Measurements from ENCODE around the gene EXOG. TPM values are rescaled to one million over a fixed set of nuclear protein-coding genes. Genes with fewer than 3 reads are reported as not detected.

EXOG gene
- total RNA-seq, 1 donor from 2014 or later = 18.9 TPM

GRCh38 chr3:38548154-38548931 is 52.2 kb downstream of the EXOG start:
- no peak for DNase-seq

GRCh38 chr3:38549082-38549481 is 52.9 kb downstream of the EXOG start:
- no peak for DNase-seq

DNA sequence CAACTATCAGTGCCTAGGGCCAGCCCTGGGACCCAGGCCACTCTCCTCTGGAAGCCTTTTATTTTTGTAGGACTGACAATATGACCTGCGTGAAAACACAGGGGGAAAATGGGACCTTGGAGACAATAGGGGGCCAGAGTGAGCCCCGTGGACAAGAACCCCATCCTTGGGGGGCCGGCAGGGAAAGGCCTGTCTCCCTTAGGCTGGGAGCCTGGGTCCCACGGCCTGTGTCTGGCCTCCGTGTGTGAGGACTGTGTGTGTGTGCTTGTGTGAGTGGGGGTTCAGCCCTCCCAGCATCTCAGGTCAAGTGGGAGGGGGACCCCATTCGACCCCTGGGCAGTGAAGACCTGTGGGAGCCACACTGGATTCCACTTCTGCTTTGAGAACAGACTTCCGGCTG is 53.3 kb downstream of the EXOG start:
- no peak for DNase-seq

- DNase-seq = no peak
These were observed 54.1 kb downstream of the EXOG start for GRCh38 chr3:38549957-38550840.

DNA sequence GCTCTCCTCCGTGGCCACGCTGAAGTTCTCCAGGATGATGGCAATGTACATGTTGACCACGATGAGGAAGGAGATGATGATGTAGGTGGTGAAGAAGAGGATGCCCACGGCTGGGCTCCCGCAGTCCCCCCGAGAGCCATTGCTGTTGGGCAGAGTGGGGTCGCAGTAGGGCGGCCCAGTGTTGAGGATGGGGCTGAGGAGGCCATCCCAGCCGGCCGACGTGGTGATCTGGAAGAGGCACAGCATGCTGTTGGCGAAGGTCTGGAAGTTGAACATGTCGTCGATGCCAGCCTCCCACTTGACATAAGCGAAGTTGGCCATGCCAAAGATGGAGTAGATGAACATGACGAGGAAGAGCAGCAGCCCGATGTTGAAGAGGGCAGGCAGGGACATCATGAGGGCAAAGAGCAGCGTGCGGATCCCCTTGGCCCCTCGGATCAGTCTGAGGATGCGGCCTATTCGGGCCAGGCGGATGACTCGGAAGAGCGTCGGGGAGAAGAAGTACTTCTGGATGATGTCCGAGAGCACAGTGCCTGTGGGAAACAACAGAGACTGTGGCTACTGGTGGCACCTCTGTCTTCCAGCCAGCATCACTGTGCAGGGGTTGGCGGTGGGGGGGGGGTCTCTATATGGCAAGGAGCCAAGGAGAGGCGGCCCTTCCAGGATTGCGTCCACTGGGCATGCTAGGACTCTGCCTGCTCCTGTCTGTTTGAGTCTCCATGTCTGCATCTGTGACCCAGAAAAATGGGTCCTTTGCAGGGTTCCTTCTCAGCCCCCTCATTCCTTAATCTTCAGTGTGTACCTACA is 55.1 kb downstream of the EXOG start:
- no peak for DNase-seq

DNA sequence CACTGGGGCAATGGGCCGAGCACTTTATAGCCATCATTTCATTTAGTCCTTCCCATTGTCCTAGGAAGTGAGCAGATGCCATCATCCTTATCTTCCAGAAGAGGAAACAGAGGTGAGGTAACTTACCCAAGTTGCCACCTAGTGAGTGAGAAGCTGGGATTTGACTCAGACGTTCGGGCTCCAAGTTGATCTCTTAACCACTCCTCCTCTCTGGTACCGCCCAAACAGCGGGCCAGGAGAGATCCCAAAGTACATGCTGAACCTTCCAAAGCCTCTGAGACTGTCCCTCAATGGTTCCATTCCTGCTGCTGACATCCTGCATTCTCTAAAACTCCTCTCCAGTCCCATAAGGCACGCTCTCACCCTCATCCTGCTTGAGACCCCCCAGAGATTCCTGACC is 56.2 kb downstream of the EXOG start:
- no peak for DNase-seq

DNA sequence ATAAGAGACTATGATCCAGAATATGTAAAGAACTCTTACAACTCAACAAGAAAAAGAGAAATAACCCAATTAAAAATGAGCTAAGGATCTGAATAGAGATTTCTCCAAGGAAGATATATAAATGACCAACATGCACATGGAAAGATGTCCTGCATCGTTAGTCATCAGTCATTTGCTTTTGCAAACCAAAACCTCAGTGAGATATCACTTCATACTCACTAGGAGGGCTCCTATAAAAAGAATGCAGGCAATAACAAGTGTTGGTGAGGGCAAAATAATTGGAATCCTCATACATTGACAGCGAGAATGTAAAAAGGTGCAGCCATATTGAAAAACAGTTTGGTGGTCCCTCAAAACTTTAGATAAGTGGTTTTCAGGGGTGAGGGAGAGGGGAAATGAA is 56.9 kb downstream of the EXOG start:
- no peak for DNase-seq

DNA sequence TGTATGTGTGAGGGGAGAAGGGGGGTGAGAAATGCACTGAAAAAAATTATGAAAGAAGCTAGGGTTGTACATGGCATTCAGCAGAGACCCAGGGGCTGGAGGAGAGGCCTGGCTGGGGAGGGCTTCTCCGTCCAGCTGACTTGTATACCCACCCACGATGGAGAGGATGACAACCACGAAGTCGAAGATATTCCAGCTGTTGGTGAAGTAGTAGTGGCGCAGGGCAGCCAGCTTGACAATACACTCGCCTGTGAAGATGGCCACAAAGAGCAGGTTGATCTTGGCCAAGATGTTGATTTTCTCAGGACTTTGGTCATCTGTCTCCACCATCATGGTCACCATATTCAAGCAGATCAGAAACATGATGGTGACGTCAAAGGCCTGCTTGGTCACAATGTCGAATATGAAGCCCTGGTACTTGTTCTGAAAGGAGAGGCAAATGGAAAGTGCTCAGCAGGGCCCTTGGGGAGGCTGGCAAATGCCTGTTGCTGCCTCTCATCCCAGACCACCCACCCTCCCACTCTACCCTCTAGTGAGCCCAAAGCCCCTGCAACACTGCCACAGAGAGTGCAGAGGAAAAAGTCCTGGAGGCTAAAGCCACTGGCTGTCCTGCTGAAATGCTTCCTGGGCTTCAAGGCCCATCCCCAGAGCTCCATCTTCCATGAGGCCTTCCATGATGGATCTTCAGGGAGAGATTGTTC is 58.1 kb downstream of the EXOG start:
- no peak for DNase-seq

DNA sequence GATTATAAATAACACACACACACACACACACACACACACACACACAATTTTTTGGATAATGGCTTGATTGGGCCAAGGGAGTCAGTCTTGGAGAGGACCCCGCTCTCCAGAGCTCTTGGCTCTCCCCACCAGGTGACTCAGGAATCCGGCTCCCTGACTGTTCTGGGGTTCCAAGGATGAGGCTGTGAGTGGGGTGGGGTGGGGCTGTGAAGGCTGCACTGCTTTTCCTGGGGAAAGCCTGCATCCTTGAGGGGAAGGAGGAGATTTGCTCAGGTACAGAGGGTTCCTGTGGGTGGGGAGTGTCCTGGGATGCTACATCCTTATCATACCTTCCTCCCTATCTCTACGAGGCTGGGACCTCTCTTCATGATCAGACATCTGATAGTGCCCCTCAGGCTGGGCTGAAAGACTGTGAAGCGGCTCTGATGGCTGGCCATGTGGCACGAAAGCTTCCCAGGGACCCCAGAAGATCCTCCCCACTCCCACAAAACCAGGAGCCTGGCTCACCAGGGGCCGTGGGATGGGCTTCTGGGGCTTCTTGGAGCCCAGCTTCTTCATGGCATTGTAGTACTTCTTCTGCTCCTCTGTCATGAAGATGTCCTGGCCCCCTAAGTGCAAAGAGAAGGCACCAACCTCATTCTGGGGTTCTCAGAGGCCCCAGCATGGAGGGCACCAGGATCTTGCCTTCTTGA is 59.2 kb downstream of the EXOG start:
- no peak for DNase-seq

DNA sequence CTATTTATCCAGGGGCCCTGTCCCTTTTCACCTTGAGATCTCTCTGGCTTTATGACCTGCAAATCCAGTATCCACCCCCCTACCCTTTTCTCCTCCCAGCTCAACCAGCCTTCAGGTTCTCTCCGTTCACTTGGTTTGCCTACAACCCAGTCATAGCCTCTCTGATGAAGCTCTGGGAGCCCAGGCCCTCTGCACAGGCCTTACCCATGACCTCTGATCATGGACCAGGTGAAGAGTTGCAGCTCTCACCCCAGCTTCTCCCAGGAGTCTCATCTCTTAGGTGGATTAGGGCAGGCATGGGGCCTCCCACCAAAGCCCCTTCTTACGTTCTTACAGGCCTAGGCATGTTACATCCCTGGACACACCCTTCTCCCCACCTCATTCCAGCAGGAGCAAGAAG is 59.8 kb downstream of the EXOG start:
- no peak for DNase-seq

DNA sequence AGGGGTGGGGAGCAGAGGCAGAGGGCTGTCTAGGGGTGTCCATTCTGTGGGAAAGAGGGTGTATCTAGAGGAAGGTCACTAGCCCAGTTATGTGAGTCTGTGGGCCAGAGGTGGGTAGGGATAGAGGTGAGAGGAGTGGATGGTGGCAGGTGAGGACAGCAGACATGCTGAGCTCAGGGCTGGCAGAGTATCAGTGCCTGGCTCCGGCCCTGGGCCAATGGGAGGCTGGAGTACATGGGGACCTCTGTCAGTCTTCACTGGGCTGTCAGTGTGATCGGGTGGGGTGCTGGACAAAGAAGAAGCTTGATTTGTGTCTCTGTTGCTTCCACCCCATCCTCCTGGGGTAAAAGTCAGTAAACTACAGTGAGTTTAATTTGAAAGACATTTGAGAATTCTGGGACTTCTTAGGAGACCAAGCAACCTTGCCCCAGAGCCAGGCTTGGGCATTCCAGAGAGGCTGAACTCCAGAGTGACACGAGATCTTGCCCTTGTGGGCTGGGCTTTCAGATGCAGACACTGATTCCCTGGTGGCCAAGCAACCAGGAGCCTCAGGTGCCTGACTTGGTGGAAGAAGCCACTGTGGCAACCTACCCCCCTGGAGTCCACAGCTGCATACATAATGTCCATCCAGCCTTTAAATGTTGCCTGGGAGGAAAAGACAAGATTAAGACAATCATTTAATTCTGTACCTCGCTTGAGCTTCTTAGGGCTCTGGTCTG is 60.7 kb downstream of the EXOG start:
- DNase-seq = no peak

- no peak for DNase-seq
These were observed 62.7 kb downstream of the EXOG start for GRCh38 chr3:38558864-38559263.

GRCh38 chr3:38560284-38560683 is 64.1 kb downstream of the EXOG start:
- DNase-seq = no peak

- no peak for DNase-seq
These were observed 65.0 kb downstream of the EXOG start for GRCh38 chr3:38560996-38561717.

DNA sequence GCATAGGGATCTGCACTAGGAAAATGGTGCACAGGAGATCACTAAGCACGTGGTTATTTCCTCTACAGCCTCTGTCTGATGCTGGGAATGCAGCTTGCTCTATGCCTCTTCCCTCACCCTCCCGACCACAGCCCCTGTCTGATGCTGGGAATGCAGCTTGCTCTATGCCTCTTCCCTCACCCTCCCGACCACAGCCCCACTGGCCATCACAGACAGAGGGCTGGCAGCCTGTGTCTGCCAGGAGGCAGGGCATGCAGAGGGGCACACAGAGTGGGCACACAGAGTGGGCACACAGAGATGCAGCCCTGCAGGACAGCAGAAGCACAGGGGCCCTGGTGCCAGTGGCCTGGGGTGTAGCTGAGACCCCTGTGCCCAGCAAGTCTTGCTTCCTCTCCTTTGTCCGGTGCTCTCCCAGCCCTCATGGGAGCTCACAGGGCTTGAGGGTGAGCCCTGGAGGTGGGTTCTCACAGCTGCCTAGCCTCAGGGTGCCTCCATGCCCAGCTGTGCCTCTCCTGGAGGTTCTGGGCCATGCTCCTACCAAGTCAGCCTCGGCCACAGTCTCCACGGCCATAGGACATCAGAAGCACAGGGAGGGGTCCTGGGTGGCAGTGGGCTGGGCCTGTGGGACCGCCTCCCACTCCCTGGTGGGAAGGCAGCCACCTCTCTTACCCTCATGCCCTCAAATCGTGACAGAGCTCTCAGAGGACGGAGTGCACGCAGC is 65.8 kb downstream of the EXOG start:
- DNase-seq = no peak

GRCh38 chr3:38562467-38562925 is 66.4 kb downstream of the EXOG start:
- DNase-seq = no peak

DNA sequence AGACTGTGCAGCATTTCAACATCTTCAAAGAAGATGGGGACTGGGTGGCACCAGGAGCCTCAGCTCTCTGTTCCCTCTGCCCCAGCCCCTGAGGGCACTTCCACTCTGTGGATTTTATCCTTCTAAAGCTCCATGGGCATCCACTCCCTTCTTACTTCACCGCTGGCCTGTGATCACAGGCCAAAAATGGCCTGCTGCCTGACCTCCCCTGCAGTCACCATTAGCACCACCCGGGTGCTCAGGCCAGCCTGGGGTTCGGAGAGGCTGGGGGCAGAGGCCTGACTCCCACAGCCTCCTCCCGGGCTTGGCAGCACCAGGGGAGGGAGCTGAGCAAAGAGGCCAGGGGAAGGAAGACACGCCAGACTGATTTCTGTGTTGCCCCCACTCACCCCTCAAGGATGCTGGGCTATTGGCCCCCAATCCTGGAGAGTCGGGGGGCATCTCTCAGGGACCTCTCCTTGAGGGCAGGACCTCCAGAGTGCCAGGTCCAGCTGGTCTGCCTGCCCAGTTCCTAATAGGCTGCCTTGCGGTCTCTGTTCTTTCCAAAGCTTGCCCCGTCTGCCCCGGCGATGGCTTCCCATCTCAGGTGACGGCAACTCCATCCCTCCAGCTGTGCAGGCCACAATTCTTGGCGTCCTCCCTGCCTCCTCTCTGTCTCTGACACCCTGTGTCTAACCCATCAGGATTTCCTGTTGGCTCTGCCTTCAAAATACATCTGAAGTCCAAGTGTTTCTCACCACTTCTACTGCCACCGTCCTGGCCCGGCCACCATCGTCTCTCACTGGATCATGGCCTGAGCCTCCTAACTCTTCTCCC is 67.1 kb downstream of the EXOG start:
- DNase-seq = no peak

DNA sequence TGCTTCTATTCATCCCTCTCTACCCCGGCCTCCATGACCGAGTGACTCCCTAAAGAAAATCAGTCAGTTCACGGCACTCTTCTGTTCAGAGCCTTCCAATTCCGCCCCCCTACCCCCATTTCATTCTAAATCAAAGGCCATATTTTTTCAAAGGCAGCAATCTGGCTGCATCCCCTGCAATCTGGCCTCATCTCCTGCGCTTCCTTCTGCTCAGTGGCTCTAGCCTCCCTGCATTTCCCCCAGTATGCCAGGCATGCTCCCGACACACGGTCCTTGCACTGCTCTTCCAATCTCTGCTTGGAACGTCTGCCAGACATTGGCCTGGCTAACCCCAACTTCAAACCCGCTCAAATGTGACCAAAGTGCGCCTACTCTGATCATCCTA is 67.7 kb downstream of the EXOG start:
- DNase-seq = no peak

Measured in occipital lobe (tissue), 2 donors.